ENCODE measurements around the gene DHRS2.

DNA sequence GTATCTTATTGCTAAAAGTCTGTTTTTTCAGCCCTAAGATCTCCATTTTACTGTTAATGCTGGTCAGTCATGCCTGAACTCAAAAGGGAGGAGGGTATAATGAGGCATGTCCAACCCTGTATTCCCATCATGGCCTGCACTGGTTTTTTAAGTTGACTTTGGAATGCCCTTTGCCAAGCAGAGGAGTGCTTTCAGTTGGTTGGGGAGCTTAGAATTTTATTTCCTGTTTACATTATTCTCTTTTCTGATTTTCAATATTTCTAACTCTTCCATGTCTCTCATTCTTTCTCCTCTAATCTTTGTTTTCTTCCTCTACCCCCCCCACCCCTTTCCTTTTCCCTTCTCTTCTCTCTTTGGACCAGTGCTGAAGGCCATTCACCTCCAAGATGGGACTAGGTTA, 4.9 kb upstream of the DHRS2 start:
- no peak for TF ChIP-seq CTCF (IDR thresholded peaks at IDR 0.05)
- TF ChIP-seq POLR2A (IDR thresholded peaks at IDR 0.05) = no peak
